K562 (cell line): Measurements from ENCODE around the gene PDE6B. TPM values are rescaled to one million over a fixed set of nuclear protein-coding genes. Genes with fewer than 3 reads are reported as not detected.

Experiments used
- ATAC-seq: fragments of 200-7000 bp; cut with Tn5 transposase; 3 replicates; pipeline ENCODE4 v1.9.1; 2020; ENCODE audit warnings: moderate library complexity
- BruUV-seq: library from RNA; stranded (reverse); fragments of 400-500 nt; replicated peaks from 2 replicates; lab custom pipeline; 2021; lab: Mats Ljungman, UMichigan
- CTCF ChIA-PET: fragments of 300-600 bp; formaldehyde crosslinking; extraction: SDS; loops from one replicate; lab custom pipeline; 2021; ENCODE audit warnings: low intra/inter-chr PET ratio; lab: Yijun Ruan, JAX
- POLR2A ChIA-PET: fragments of 300-600, 350-650 bp; sonication (Branson Sonifier 250); formaldehyde crosslinking; extraction: SDS; loops from one replicate; lab custom pipeline; 2021; ENCODE audit warnings: antibody characterized with exemption, inconsistent platforms; lab: Yijun Ruan, JAX
- DNase-seq, 4 experiments: peaks; one replicate each; pipeline versions ENCODE4 v3.0.0 to v3.0.0-alpha.2; 2011 to 2018; ENCODE audit warnings: low spot score in 3 of 4, mixed read lengths in 3 of 4; ENCODE audit errors: extremely low read depth in 1 of 4
- FAIRE-seq: peaks from 2 replicates; lab custom pipeline; 2011; peaks lifted over from hg19 to GRCh38; lab: Jason Lieb, UNC
- H2AFZ ChIP-seq: 2 replicates; pipeline ENCODE4 v1.6.0; 2011; ENCODE audit warnings: low read depth, low read length, control low read depth, inconsistent platforms
- H3K27ac ChIP-seq: fragments of 200-600 bp; 3 replicates; pipeline ENCODE4 v1.8.0; 2011; ENCODE audit warnings: low read depth, mild to moderate bottlenecking, control low read depth, inconsistent platforms, low read length, moderate library complexity, mixed read lengths; ENCODE audit errors: extremely low read depth
- H3K27me3 ChIP-seq, 2 experiments: fragments of 300-600 bp in 1 of 2; 2 replicates in 1 of 2; 3 replicates in 1 of 2; pipeline versions ENCODE4 v1.6.0 to v1.8.0; 2011; ENCODE audit warnings: inconsistent platforms in 2 of 2, low read length in 2 of 2, mild to moderate bottlenecking in 1 of 2, mixed read lengths in 1 of 2, moderate library complexity in 1 of 2; ENCODE audit not compliant: control insufficient read depth in 2 of 2, insufficient read depth in 2 of 2
- H3K36me3 ChIP-seq: fragments of 300-600 bp; 3 replicates; pipeline ENCODE4 v1.8.0; 2011; ENCODE audit warnings: mild to moderate bottlenecking, low read length, inconsistent platforms; ENCODE audit not compliant: control insufficient read depth, insufficient read depth
- H3K4me1 ChIP-seq, 2 experiments: fragments of 200-600 bp in 1 of 2; replicated peaks in 1 of 2; 2 replicates in 1 of 2; 3 replicates in 1 of 2; pipeline versions ENCODE4 v1.5.1 to v1.8.0; 2011; ENCODE audit warnings: inconsistent platforms in 2 of 2, low read length in 2 of 2, mild to moderate bottlenecking in 1 of 2, mixed read lengths in 1 of 2, moderate library complexity in 1 of 2; ENCODE audit not compliant: control insufficient read depth in 2 of 2, insufficient read depth in 2 of 2
- H3K4me2 ChIP-seq: 2 replicates; pipeline ENCODE4 v1.6.1; 2011; ENCODE audit warnings: low read length, control low read depth, inconsistent platforms, mixed read lengths; ENCODE audit not compliant: insufficient read depth
- H3K4me3 ChIP-seq: fragments of 200-600 bp; sonication (generic), shearing (Covaris generic); 2 replicates; pipeline ENCODE4 v1.5.1; 2016; ENCODE audit warnings: control low read depth, inconsistent platforms
- H3K79me2 ChIP-seq: fragments of 200-600 bp; 3 replicates; pipeline ENCODE4 v1.8.0; 2011; ENCODE audit warnings: low read length, inconsistent platforms; ENCODE audit not compliant: control insufficient read depth, insufficient read depth
- H3K9ac ChIP-seq, 2 experiments: 2 replicates each; pipeline versions ENCODE4 v1.6.0 to v1.6.1; 2011; ENCODE audit warnings: low read depth in 2 of 2, low read length in 2 of 2, control low read depth in 1 of 2, inconsistent platforms in 1 of 2, mild to moderate bottlenecking in 1 of 2, mixed read lengths in 1 of 2; ENCODE audit not compliant: insufficient read depth in 1 of 2
- H3K9me1 ChIP-seq: one replicate; pipeline ENCODE4 v1.6.0; 2011; ENCODE audit warnings: inconsistent platforms, mild to moderate bottlenecking, low read length, moderate library complexity; ENCODE audit not compliant: control insufficient read depth, insufficient read depth
- H3K9me3 ChIP-seq: replicated peaks from 2 replicates; pipeline ENCODE4 v1.5.1; 2011; ENCODE audit warnings: low read depth, low read length, inconsistent platforms; ENCODE audit not compliant: control insufficient read depth, insufficient read depth
- H4K20me1 ChIP-seq: replicated peaks from 2 replicates; pipeline ENCODE4 v1.6.1; 2011; ENCODE audit warnings: low read length, inconsistent platforms, mixed read lengths; ENCODE audit not compliant: control insufficient read depth, insufficient read depth
- CCAR2 ChIP-seq: fragments of 200-400 bp; formaldehyde crosslinking; IDR thresholded peaks from 2 replicates; pipeline ENCODE4 v1.6.1; 2017; ENCODE audit warnings: mild to moderate bottlenecking, low read depth, low read length
- GTF2E2 ChIP-seq: fragments of 200-800 bp; sonication (Bioruptor generic); IDR thresholded peaks from 2 replicates; pipeline ENCODE4 v1.6.1; 2016; ENCODE audit warnings: missing genetic modification characterization, missing compliant biosample characterization
- PCBP1 ChIP-seq: fragments of 200-400 bp; formaldehyde crosslinking; IDR thresholded peaks from 2 replicates; pipeline ENCODE4 v1.6.1; 2018; ENCODE audit warnings: mild to moderate bottlenecking, low read depth, low read length; ENCODE audit not compliant: poor library complexity, severe bottlenecking
- SIRT6 ChIP-seq: IDR thresholded peaks from one replicate; pipeline ENCODE4 v1.6.1; 2012; ENCODE audit warnings: low read depth, mild to moderate bottlenecking, control low read depth, inconsistent platforms, low read length, moderate library complexity
- SPI1 ChIP-seq: IDR thresholded peaks from 2 replicates; pipeline ENCODE4 v1.6.1; 2011; ENCODE audit warnings: low read depth, low read length, control low read depth, borderline replicate concordance
- ZNF165 ChIP-seq: fragments of 250-450 bp; sonication (Bioruptor Pico); IDR thresholded peaks from 2 replicates; pipeline ENCODE4 v1.4.0; 2020; ENCODE audit warnings: borderline replicate concordance
- WGBS: fragments of 100-300 bp; shearing (Covaris generic); methylation state at CpG from one replicate; pipeline ENCODE4 v1.1.6; 2016; ENCODE audit warnings: low coverage, mixed read lengths; ENCODE audit not compliant: insufficient coverage; ENCODE audit errors: missing lambda C conversion rate; 5-methylcytosine and 5-hydroxymethylcytosine counted together
- in situ Hi-C: fragments of 300-500 bp; cut with MboI; formaldehyde crosslinking; loops from 4 replicates; pipeline ENCODE4 v1.15.0; 2018; ENCODE audit warnings: inconsistent platforms, mixed read lengths
- intact Hi-C: fragments of 100-400 bp; cut with micrococcal nuclease; formaldehyde crosslinking; loops from 2 replicates; pipeline ENCODE4 v1.14.2; 2022
- polyA plus RNA-seq, 8 experiments: library from polyadenylated mRNA; depleted of rRNA in 4 of 8; stranded (reverse) in 5 of 8; unstranded in 3 of 8; fragments of >200 nt; fragmentation: Nextera tagmentation in 2 of 8; fragmentation: Illumina TruSeq in 1 of 8; extraction: Ambion mirVana in 2 of 8; extraction: Trizol in 1 of 8; gene quantifications; 2 replicates each; pipeline versions ENCODE4 v1.2.1 to v1.2.3, GENCODE V29; 2011 to 2014; ENCODE audit warnings: inconsistent platforms in 1 of 8, missing spikeins in 1 of 8
- total RNA-seq, 7 experiments: library from RNA; depleted of rRNA in 6 of 7; stranded (reverse); fragments of >200 nt in 6 of 7; fragmentation: Illumina TruSeq in 2 of 7; extraction: Trizol in 2 of 7; gene quantifications; 2 replicates each; pipeline versions ENCODE4 v1.2.1 to v1.2.3, GENCODE V29; 2011 to 2021; ENCODE audit warnings: low replicate concordance in 1 of 7
- TF ChIP-seq, protein P1 (sequence below): fragments of 450-650 bp; formaldehyde crosslinking; IDR thresholded peaks from 2 replicates; pipeline ENCODE4 v1.4.0; 2022; ENCODE audit warnings: mild to moderate bottlenecking, moderate library complexity
- TF ChIP-seq, protein P2 (sequence below): fragments of 450-650 bp; IDR thresholded peaks from 2 replicates; pipeline ENCODE4 v1.6.1; 2014; ENCODE audit warnings: low read depth, mild to moderate bottlenecking, moderate library complexity, borderline replicate concordance
- TF ChIP-seq, protein P3 (sequence below): fragments of 450-650 bp; IDR thresholded peaks from 2 replicates; pipeline ENCODE4 v1.6.1; 2016; ENCODE audit warnings: antibody characterized with exemption

Gene PDE6B
- total and polyA plus RNA-seq, 9 of the 15 experiments (the other 6 are each of a cell fraction or from before 2014, with no cell fraction given), result 0.04 TPM; not detected in 8

DNA sequence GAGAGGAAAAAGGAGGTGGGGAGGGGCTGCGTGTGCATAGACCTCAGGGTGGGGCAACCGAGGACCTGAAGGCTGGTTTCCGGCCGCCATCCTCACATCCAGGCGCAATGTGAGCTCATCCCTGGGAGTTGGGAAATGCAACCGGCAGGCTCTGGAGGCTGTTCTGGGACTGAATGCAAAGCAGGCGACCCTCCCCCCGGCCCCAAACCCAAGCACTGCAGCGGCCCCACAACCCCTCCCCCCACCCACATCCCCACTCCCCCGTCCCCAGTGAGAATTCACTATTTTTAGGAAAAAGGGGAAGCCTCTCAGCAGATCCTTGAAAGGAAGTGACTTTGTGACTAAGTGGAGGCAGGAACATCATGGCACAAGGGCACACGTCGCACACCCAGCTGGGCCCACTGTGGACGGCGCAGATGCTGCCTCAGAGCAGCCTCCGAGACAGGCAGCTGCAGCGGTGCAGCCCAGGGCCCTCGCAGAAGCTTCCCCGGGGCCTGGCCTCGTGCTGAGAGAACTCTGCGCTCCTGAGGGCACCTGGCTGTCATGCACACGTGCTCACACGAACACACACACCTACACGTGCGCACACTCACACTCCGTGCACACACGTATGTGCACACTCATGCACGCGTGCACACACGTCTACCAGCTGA is 1.3 kb upstream of the PDE6B start:
- no peak for DNase-seq
- Histone ChIP-seq H3K79me2 (no peaks in the 10 kb centered on the region), H2AFZ (no peak overlapping the region), H3K9me3 (no peaks in the 10 kb centered on the region), H3K4me1 (peaks cover 0 to 29% of the 10 kb centered on the region in 2 experiments; a peak in 2 of 5 replicates), H3K27me3 (peaks cover 27 to 70% of the 10 kb centered on the region in 2 experiments), H3K27ac (no peak overlapping the region), H3K9ac (no peak overlapping the region), H3K4me2 (no peak overlapping the region), H3K4me3 (no peak overlapping the region), H3K36me3 (no peaks in the 10 kb centered on the region), H4K20me1 (no peaks in the 10 kb centered on the region), H3K9me1 (no peaks in the 10 kb centered on the region)
- WGBS, result 13% methylated on average over 24 of the region's 29 CpGs
- ChIA-PET POLR2A (no interaction called here), CTCF (no interaction called here)
- intact Hi-C loops, result no loop called here
- no peak for ATAC-seq
- TF ChIP-seq SPI1 (0 out of 2 replicates have a peak, but pooled peaks have one; percentile 12), GTF2E2 (no peak), ZNF165 (no peak)
- no peak for FAIRE-seq
- no TSS peak for BruUV-seq
- in situ Hi-C loops, result no loop called here

DNA sequence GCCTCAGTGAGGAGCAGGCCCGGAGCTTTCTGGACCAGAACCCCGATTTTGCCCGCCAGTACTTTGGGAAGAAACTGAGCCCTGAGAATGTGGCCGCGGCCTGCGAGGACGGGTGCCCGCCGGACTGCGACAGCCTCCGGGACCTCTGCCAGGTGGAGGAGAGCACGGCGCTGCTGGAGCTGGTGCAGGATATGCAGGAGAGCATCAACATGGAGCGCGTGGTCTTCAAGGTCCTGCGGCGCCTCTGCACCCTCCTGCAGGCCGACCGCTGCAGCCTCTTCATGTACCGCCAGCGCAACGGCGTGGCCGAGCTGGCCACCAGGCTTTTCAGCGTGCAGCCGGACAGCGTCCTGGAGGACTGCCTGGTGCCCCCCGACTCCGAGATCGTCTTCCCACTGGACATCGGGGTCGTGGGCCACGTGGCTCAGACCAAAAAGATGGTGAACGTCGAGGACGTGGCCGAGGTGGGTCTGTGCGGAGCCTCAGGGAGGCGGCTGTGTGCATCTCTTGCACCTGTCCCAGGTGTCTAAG is 323 bp downstream of the PDE6B start:
- Histone ChIP-seq H4K20me1 (no peaks in the 10 kb centered on the region), H3K79me2 (no peaks in the 10 kb centered on the region), H3K36me3 (no peaks in the 10 kb centered on the region)
- no peak for FAIRE-seq
- CTCF ChIA-PET, result no interaction called here
- TF ChIP-seq, protein P1, sequence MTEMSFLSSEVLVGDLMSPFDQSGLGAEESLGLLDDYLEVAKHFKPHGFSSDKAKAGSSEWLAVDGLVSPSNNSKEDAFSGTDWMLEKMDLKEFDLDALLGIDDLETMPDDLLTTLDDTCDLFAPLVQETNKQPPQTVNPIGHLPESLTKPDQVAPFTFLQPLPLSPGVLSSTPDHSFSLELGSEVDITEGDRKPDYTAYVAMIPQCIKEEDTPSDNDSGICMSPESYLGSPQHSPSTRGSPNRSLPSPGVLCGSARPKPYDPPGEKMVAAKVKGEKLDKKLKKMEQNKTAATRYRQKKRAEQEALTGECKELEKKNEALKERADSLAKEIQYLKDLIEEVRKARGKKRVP (CRISPR knock-in tag), result no peak
- TF ChIP-seq, protein P2, sequence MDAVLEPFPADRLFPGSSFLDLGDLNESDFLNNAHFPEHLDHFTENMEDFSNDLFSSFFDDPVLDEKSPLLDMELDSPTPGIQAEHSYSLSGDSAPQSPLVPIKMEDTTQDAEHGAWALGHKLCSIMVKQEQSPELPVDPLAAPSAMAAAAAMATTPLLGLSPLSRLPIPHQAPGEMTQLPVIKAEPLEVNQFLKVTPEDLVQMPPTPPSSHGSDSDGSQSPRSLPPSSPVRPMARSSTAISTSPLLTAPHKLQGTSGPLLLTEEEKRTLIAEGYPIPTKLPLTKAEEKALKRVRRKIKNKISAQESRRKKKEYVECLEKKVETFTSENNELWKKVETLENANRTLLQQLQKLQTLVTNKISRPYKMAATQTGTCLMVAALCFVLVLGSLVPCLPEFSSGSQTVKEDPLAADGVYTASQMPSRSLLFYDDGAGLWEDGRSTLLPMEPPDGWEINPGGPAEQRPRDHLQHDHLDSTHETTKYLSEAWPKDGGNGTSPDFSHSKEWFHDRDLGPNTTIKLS, result no peak
- TF ChIP-seq CCAR2 (no peak), SIRT6 (no peak), PCBP1 (no peak)
- TF ChIP-seq, protein P3, sequence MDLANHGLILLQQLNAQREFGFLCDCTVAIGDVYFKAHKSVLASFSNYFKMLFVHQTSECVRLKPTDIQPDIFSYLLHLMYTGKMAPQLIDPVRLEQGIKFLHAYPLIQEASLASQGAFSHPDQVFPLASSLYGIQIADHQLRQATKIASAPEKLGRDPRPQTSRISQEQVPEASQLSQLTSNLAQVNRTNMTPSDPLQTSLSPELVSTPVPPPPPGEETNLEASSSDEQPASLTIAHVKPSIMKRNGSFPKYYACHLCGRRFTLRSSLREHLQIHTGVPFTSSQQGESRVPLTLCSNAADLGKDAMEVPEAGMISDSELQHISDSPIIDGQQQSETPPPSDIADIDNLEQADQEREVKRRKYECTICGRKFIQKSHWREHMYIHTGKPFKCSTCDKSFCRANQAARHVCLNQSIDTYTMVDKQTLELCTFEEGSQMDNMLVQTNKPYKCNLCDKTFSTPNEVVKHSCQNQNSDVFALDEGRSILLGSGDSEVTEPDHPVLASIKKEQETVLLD, result no peak
- TF ChIP-seq, all 486 proteins: peak for 0
- intact Hi-C loops (no loop called here), in situ Hi-C loops (no loop called here)
- no TSS peak for BruUV-seq
- DNase-seq, result no peak
- no peak overlapping the region for H2AFZ ChIP-seq
- H3K9ac ChIP-seq, result no peak overlapping the region
- no peak for ATAC-seq
- no peaks in the 10 kb centered on the region for H3K9me3 ChIP-seq
- 12% methylated on average over 32 of the region's 39 CpGs for WGBS
- no peaks in the 10 kb centered on the region for H3K9me1 ChIP-seq
- no peak overlapping the region for H3K27ac ChIP-seq
- H3K4me1 ChIP-seq, result peaks cover 0 to 32% of the 10 kb centered on the region in 2 experiments; a peak in 2 of 5 replicates
- peaks cover 30 to 79% of the 10 kb centered on the region in 2 experiments; a peak in 4 of 5 replicates for H3K27me3 ChIP-seq
- POLR2A ChIA-PET, result interaction anchor here (1.0 kb wide), 1 partner anchor 61 kb away, joined by 3 read pairs; no protein-coding TSS in a partner anchor
- no peak overlapping the region for H3K4me2 ChIP-seq
- H3K4me3 ChIP-seq, result no peak overlapping the region
